NOMO-1 treated with DMSO at 0.1 percent for 48 hours (cell line): Measurements from ENCODE around the gene SIRPB2.

Experiments used
- DNase-seq: peaks from one replicate; lab custom pipeline; 2025; ENCODE audit not compliant: unreplicated experiment; lab: John Stamatoyannopoulos, UW

The SIRPB2 gene

GRCh38 chr20:1443085-1443484 is 48.1 kb downstream of the SIRPB2 start:
- no peak for DNase-seq

GRCh38 chr20:1442304-1442703 is 48.9 kb downstream of the SIRPB2 start:
- DNase-seq, result no peak

- no peak for DNase-seq
These were observed 50.1 kb downstream of the SIRPB2 start for GRCh38 chr20:1441133-1441532.

- DNase-seq, result peak; percentile 8
These were observed 51.2 kb downstream of the SIRPB2 start for GRCh38 chr20:1440024-1440423.

GRCh38 chr20:1438361-1438760 is 52.9 kb downstream of the SIRPB2 start:
- peak; percentile 5 for DNase-seq

- DNase-seq, result peak; percentile 72
These were observed 53.9 kb downstream of the SIRPB2 start for GRCh38 chr20:1437235-1437904.

GRCh38 chr20:1436263-1436662 is 55.0 kb downstream of the SIRPB2 start:
- no peak for DNase-seq

GRCh38 chr20:1435337-1435699 is 55.9 kb downstream of the SIRPB2 start:
- DNase-seq, result no peak

GRCh38 chr20:1434571-1435336 is 56.5 kb downstream of the SIRPB2 start:
- DNase-seq, result peak; percentile 92

- DNase-seq, result no peak
These were observed 60.1 kb downstream of the SIRPB2 start for GRCh38 chr20:1431158-1431557.

- no peak for DNase-seq
These were observed 61.2 kb downstream of the SIRPB2 start for GRCh38 chr20:1430004-1430451.

- no peak for DNase-seq
These were observed 62.0 kb downstream of the SIRPB2 start for GRCh38 chr20:1429143-1429728.

GRCh38 chr20:1427457-1428054 is 63.7 kb downstream of the SIRPB2 start:
- DNase-seq, result no peak

GRCh38 chr20:1426231-1426849 is 64.9 kb downstream of the SIRPB2 start:
- DNase-seq, result no peak
